ENCODE results near the gene ATP2A1.
A peak's percentile ranks its signal among the peaks of the same experiment; 100 is the strongest.

ATP2A1 gene

GRCh38 chr16:28878083-28878926 is at the start of gene ATP2A1:
ATP2A1 (plus strand) TSS chr16:28878488; CDS start chr16:28878672, 184 bp downstream.
- no peak for FAIRE-seq
- no peak for DNase-seq (ENCODE audit: insufficient read length, low spot score)

- FAIRE-seq (no peak), DNase-seq (ENCODE audit: insufficient read length, low spot score) (no peak)
These were observed 48.5 kb upstream of the ATP2A1 start for GRCh38 chr16:28829747-28830146.

- DNase-seq (ENCODE audit: insufficient read length, low spot score) (no peak), FAIRE-seq (no peak)
These were observed 47.8 kb upstream of the ATP2A1 start for GRCh38 chr16:28830531-28830930.

- DNase-seq (ENCODE audit: insufficient read length, low spot score) (no peak), FAIRE-seq (no peak)
These were observed 43.9 kb upstream of the ATP2A1 start for GRCh38 chr16:28834349-28834748.

GRCh38 chr16:28834873-28835863 is 43.1 kb upstream of the ATP2A1 start:
- no peak for DNase-seq (ENCODE audit: insufficient read length, low spot score)
- no peak for FAIRE-seq

- FAIRE-seq (no peak), DNase-seq (ENCODE audit: insufficient read length, low spot score) (no peak)
These were observed 42.2 kb upstream of the ATP2A1 start for GRCh38 chr16:28835864-28836760.

GRCh38 chr16:28836761-28837064 is 41.6 kb upstream of the ATP2A1 start:
- FAIRE-seq (no peak), DNase-seq (ENCODE audit: insufficient read length, low spot score) (no peak)

- DNase-seq (ENCODE audit: insufficient read length, low spot score) (no peak), FAIRE-seq (no peak)
These were observed 40.4 kb upstream of the ATP2A1 start for GRCh38 chr16:28837672-28838557.

GRCh38 chr16:28838558-28838918 is 39.8 kb upstream of the ATP2A1 start:
- FAIRE-seq, result no peak

GRCh38 chr16:28839004-28839639 is 39.2 kb upstream of the ATP2A1 start:
- FAIRE-seq (no peak), DNase-seq (ENCODE audit: insufficient read length, low spot score) (no peak)

More at GRCh38 chr16:28838558-28838918, 39.8 kb upstream of the ATP2A1 start:
- no peak for DNase-seq (ENCODE audit: insufficient read length, low spot score)

- FAIRE-seq (no peak), DNase-seq (ENCODE audit: insufficient read length, low spot score) (no peak)
These were observed 38.4 kb upstream of the ATP2A1 start for GRCh38 chr16:28839899-28840298.

- DNase-seq (ENCODE audit: insufficient read length, low spot score) (no peak), FAIRE-seq (no peak)
These were observed 35.6 kb upstream of the ATP2A1 start for GRCh38 chr16:28842696-28843095.

- no peak for DNase-seq (ENCODE audit: insufficient read length, low spot score)
- no peak for FAIRE-seq
These were observed 34.5 kb upstream of the ATP2A1 start for GRCh38 chr16:28843766-28844165.

GRCh38 chr16:28844226-28844885 is 33.9 kb upstream of the ATP2A1 start:
- DNase-seq (ENCODE audit: insufficient read length, low spot score), result no peak
- FAIRE-seq, result no peak

GRCh38 chr16:28845293-28845692 is 33.0 kb upstream of the ATP2A1 start:
- DNase-seq (ENCODE audit: insufficient read length, low spot score), result no peak
- FAIRE-seq, result peak; percentile 69

GRCh38 chr16:28845761-28846079 is 32.6 kb upstream of the ATP2A1 start:
- FAIRE-seq (no peak), DNase-seq (ENCODE audit: insufficient read length, low spot score) (no peak)

- DNase-seq (ENCODE audit: insufficient read length, low spot score), result peak; percentile 95
- FAIRE-seq, result peak; percentile 98
These were observed 32.0 kb upstream of the ATP2A1 start, which contains the start of gene TUFM for GRCh38 chr16:28846080-28846932. TUFM (minus strand) TSS chr16:28846348; CDS start chr16:28846269, 79 bp downstream.

GRCh38 chr16:28846933-28847273 is 31.4 kb upstream of the ATP2A1 start:
- no peak for FAIRE-seq

More at GRCh38 chr16:28846933-28847273, 31.4 kb upstream of the ATP2A1 start:
- DNase-seq (ENCODE audit: insufficient read length, low spot score), result no peak
